ENCODE results near the gene GALE. TPM values are rescaled to one million over a fixed set of nuclear protein-coding genes. Genes with fewer than 3 reads are reported as not detected.

Gene GALE
- total RNA-seq, 6 experiments from 2014 or later: 25.9 to 46.9 (median 42.0) TPM

- intact Hi-C loops (cut with DNase I): loop anchor here in 1 of 2 donors (10.0 kb wide), 1 partner anchor 57 kb away; the partner anchor contains the start of gene RPL11
- H3K27ac ChIP-seq: no peak overlapping the region
- H3K9me3 ChIP-seq: no peaks in the 10 kb centered on the region
- no peak for ATAC-seq
- H3K4me3 ChIP-seq: no peak overlapping the region
- H3K27me3 ChIP-seq: no peaks in the 10 kb centered on the region
- 75% methylated on average over 4 of the region's 4 CpGs for WGBS (ENCODE audit: insufficient coverage, low coverage, low lambda C conversion rate, missing lambda C conversion rate)
- peaks cover 0 to 20% (median 0%) of the 10 kb centered on the region in 4 donors for H3K4me1 ChIP-seq
- TF ChIP-seq POLR2A (IDR thresholded peaks at IDR 0.05): no peak
- TF ChIP-seq, protein P1, sequence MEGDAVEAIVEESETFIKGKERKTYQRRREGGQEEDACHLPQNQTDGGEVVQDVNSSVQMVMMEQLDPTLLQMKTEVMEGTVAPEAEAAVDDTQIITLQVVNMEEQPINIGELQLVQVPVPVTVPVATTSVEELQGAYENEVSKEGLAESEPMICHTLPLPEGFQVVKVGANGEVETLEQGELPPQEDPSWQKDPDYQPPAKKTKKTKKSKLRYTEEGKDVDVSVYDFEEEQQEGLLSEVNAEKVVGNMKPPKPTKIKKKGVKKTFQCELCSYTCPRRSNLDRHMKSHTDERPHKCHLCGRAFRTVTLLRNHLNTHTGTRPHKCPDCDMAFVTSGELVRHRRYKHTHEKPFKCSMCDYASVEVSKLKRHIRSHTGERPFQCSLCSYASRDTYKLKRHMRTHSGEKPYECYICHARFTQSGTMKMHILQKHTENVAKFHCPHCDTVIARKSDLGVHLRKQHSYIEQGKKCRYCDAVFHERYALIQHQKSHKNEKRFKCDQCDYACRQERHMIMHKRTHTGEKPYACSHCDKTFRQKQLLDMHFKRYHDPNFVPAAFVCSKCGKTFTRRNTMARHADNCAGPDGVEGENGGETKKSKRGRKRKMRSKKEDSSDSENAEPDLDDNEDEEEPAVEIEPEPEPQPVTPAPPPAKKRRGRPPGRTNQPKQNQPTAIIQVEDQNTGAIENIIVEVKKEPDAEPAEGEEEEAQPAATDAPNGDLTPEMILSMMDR (IDR thresholded peaks at IDR 0.05): no peak
- DNase-seq: no peak
- peaks cover 17 to 78% (median 47%) of the 10 kb centered on the region in 4 donors for H3K36me3 ChIP-seq
Measured at GRCh38 chr1:23751815-23752200, 48.7 kb downstream of the GALE start.

- H3K9me3 ChIP-seq: no peaks in the 10 kb centered on the region
- WGBS (ENCODE audit: insufficient coverage, low coverage, low lambda C conversion rate, missing lambda C conversion rate): 27% methylated on average over 11 of the region's 11 CpGs
- H3K27ac ChIP-seq: no peak overlapping the region
- intact Hi-C loops (cut with DNase I): loop anchor here in 1 of 2 donors (10.0 kb wide), 1 partner anchor 56 kb away; the partner anchor contains the start of gene RPL11
- no peaks in the 10 kb centered on the region for H3K27me3 ChIP-seq
- peaks cover 16 to 73% (median 43%) of the 10 kb centered on the region in 4 donors for H3K36me3 ChIP-seq
- TF ChIP-seq, protein P1 (IDR thresholded peaks at IDR 0.05): peak; percentile 57 to 75 (median 72)
- no peak for TF ChIP-seq POLR2A (IDR thresholded peaks at IDR 0.05)
- no peak for DNase-seq
- H3K4me1 ChIP-seq: peaks cover 0 to 25% (median 0%) of the 10 kb centered on the region in 4 donors
- no peak overlapping the region for H3K4me3 ChIP-seq
- ATAC-seq: peak; percentile 85 to 91 (median 87)
Measured at GRCh38 chr1:23751050-23751814, 49.3 kb downstream of the GALE start.

- TF ChIP-seq POLR2A (IDR thresholded peaks at IDR 0.05): no peak
- TF ChIP-seq, protein P1 (IDR thresholded peaks at IDR 0.05): no peak
- Histone ChIP-seq H3K27ac (no peak overlapping the region), H3K36me3 (peaks cover 5 to 41% (median 20%) of the 10 kb centered on the region in 4 donors)
Measured at GRCh38 chr1:23748016-23748415, 52.5 kb downstream of the GALE start.

More at GRCh38 chr1:23748016-23748415, 52.5 kb downstream of the GALE start:
- peaks cover 0 to 42% (median 6%) of the 10 kb centered on the region in 4 donors for H3K4me1 ChIP-seq
- no peak overlapping the region for H3K4me3 ChIP-seq
- H3K9me3 ChIP-seq: no peaks in the 10 kb centered on the region
- DNase-seq: no peak
- intact Hi-C loops (cut with DNase I): loop anchor here in 1 of 2 donors (10.0 kb wide), 1 partner anchor 53 kb away; the partner anchor contains the start of gene RPL11
- 66% methylated on average over 3 of the region's 3 CpGs for WGBS (ENCODE audit: insufficient coverage, low coverage, low lambda C conversion rate, missing lambda C conversion rate)
- no peaks in the 10 kb centered on the region for H3K27me3 ChIP-seq
- no peak for ATAC-seq

Other genes starting within 250 kb of the GALE start
- 10 to 100 TPM; 12.7 to 44.6 (median 27.0) TPM for gene ID3, start 241.3 kb downstream of the GALE start, total RNA-seq
- 100 to 1,000 TPM; 341 to 471 (median 405) TPM for gene RPL11, start 108.9 kb downstream of the GALE start, total RNA-seq
- 10 to 100 TPM; 21.1 to 42.2 (median 36.1) TPM for gene ELOA, start 57.3 kb downstream of the GALE start, total RNA-seq
- 10 to 100 TPM; 22.9 to 34.7 (median 30.6) TPM for gene PITHD1, start 22.3 kb downstream of the GALE start, total RNA-seq
- 10 to 100 TPM; 28.1 to 69.8 (median 32.6) TPM for gene LYPLA2, start 9.6 kb downstream of the GALE start, total RNA-seq
- gene HMGCL, start 24.7 kb upstream of the GALE start, total RNA-seq: 100 to 1,000 TPM; 143 to 178 (median 160) TPM
- 10 to 100 TPM; 37.1 to 54.7 (median 45.1) TPM for gene FUCA1, start 67.5 kb upstream of the GALE start, total RNA-seq
- gene CNR2, start 112.6 kb upstream of the GALE start, total RNA-seq: under 1 TPM in 4 of 6 experiments, not detected in 2; 0.04 to 0.07 (median 0.06) TPM
- 10 to 100 TPM; 24.3 to 41.2 (median 33.4) TPM for gene PNRC2, start 159.1 kb upstream of the GALE start, total RNA-seq
- gene SRSF10, start 179.6 kb upstream of the GALE start, total RNA-seq: 10 to 100 TPM; 30.6 to 51.5 (median 43.1) TPM